HK-2 (cell line): Measurements from ENCODE around the gene SIRPA.

Experiments used
- DNase-seq: peaks from one replicate; pipeline ENCODE4 v3.0.0-alpha.2; 2018; ENCODE audit not compliant: unreplicated experiment

The SIRPA gene

GRCh38 chr20:1894951-1895673 lies at the start of gene SIRPA:
Gene SIRPA, plus strand, starts transcription at chr20:1895407. Its CDS starts 41 bp downstream, at chr20:1895448.
- peak; percentile 79 for DNase-seq

DNA sequence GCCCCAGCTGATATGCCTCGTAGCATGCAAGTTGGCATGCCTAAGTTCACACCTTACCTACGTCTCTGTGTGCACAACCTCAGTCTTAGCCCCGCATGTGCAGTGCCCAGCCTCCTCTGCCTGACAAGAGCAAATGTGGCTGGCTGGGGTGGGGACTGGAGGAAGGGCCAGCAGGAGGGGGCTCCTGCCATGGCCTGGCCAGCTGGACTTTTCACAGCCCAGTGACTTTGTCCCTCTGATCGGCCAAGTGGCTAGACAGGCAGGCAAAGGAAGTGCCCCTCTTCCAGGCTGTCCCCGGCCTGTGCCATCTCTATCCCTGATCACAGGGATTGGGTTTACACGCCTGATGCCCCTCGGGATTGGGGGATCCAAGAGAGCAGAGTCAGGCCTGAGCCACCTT lies 49.5 kb upstream of the SIRPA start:
- no peak for DNase-seq

DNA sequence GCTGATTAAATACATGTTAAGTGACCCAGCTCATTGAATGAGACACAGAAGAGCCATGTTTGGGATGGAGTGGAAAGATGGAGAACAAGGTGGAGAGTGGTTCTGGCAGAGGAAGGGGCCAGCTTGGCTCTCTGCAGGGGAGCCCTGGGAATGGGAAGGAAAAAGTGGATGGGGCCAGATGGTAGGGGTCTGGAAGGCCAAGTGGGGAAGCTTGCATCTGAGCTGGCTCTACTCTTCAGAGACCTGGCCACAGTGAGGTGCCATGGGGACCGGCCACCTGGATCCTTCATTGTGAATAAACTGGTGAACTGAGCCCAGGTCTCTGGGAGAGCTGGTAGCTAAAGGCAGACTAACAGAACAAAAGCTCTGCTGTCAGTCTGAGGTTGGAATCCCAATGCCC lies 48.9 kb upstream of the SIRPA start:
- no peak for DNase-seq

- DNase-seq, result no peak
Observed at GRCh38 chr20:1846876-1847275, 48.3 kb upstream of the SIRPA start.

DNA sequence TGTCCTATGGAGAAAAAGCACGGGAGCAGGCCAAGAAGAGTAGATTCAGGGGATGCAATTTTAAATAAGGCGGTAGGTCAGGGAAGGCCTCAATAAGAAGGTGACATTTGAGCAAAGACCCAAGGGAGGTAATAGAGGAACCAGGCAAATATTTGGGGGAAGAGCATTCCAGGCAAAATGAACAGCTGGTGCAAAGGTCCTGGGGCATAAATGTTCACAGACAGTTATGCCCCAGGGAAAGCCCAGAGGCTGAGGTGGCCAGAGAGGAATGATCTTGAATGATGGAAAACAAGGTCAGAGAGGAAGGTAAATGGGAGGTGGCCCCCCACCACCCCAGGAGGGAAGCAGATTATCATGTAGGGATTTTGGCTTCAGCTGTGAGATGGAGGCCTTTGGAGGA lies 47.4 kb upstream of the SIRPA start:
- no peak for DNase-seq

- no peak for DNase-seq
Observed at GRCh38 chr20:1848373-1848772, 46.8 kb upstream of the SIRPA start.

GRCh38 chr20:1851396-1851795 lies 43.8 kb upstream of the SIRPA start:
- DNase-seq, result no peak

GRCh38 chr20:1853473-1853872 lies 41.7 kb upstream of the SIRPA start:
- DNase-seq, result no peak

DNA sequence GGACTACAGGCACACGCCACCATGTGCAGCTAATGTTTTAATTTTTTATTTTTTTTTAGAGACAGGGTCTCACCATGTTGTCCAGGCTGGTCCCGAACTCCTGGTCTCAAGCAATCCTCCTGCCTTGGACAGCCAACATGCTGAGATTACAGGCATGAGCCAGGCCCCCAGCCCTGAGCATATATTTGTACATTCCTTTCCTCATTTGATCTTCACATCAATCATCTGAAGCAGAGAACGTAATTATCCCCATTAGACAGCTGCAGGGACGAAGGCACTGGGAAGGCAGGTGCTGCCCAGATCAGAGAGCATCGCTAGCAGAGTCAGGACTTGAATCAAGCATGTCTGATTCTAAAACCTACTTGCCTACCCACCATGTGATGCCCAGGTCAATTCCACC lies 41.0 kb upstream of the SIRPA start:
- no peak for DNase-seq

GRCh38 chr20:1855109-1855508 lies 40.1 kb upstream of the SIRPA start:
- DNase-seq, result no peak

DNA sequence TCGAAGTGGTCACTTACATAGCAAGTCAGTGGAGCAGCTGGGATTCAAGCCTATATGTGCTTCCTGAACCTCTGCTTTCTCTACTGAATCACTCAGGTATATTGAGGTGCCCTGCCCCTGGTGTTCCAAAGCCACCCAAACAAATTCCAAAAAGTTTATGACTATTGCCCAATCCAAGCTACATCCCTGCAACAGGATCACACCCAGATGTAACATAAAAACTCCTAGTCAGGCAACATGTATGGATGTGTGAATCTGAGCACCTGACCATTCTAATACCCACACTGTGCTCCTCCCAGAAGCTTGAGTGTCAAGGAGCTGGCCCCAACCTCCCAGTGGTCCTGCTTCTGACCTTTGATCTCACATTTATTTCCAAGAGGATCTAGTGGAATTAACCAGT lies 39.5 kb upstream of the SIRPA start:
- DNase-seq, result no peak

GRCh38 chr20:1856424-1856823 lies 38.8 kb upstream of the SIRPA start:
- DNase-seq, result no peak

DNA sequence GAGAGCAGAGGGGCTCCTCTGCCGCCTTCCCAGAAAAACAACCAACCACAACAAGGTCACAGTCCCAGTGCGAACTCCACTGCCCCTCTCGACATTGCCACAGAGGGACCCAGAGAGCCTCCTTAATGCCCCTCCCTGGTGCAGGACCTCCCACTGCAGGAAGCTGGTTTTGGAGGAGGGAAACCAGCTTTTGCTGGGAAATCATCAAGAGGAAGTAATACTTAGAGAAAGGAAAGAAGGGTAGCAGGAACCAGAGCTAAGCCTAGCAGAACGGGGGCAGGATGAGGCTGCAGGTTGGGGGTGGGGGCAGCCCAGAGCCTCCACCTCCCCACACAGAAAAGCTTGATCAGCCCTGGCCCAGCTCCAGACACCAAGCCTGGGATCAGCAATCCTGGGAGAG lies 37.7 kb upstream of the SIRPA start:
- DNase-seq, result no peak

DNA sequence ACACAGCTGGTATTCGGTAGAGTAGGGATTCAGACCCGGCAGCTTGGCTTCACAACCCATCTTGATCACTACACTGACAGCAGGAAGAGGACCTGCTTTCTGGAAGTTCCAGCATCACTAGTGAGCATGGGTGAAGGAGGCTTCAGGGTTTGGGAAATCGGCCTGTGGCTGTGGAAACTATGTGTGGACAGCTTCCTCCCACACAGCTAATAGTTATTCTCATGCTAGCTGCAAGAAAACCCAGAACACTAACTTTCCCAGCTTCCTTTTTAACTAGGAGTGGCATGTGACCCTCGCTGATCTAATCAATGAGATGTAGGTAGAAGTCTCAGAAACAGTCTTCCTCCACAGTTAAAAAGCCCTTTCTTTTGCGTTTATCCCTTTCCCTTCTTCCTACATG lies 36.3 kb upstream of the SIRPA start:
- DNase-seq, result no peak

- no peak for DNase-seq
Observed at GRCh38 chr20:1860446-1860845, 34.8 kb upstream of the SIRPA start.

DNA sequence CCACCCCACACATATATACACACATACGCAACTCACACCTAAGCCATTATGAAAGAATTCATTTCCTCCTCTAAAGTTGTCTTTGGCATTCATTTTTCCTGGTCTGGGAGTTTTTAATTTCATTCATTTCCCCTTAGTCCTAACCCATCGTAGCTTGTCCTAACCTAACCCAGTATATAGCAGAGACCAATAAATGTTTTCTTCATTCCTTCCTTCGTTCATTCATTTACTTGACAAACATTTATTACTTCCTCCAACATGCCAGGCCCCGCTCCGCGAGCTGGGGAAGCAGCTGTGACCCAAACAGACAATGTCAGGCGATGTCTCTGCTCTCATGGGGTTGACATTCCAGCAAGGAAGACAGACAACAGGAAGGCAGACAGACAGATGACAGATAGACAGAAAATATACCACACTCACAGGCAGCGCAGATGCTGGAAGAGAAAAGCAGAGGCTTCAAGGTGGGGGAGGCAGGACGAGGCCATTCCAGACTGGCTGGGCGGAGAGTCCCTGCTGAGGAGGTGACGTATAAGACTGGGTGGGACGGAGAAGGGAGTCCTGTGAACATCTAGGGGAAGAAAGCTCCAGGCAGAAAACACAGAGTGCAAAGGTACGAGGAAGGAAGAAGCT lies 33.7 kb upstream of the SIRPA start:
- no peak for DNase-seq

GRCh38 chr20:1861996-1862662 lies 33.1 kb upstream of the SIRPA start:
- no peak for DNase-seq

- no peak for DNase-seq
Observed at GRCh38 chr20:1862663-1863053, 32.5 kb upstream of the SIRPA start.

GRCh38 chr20:1863296-1863695 lies 31.9 kb upstream of the SIRPA start:
- DNase-seq, result no peak

DNA sequence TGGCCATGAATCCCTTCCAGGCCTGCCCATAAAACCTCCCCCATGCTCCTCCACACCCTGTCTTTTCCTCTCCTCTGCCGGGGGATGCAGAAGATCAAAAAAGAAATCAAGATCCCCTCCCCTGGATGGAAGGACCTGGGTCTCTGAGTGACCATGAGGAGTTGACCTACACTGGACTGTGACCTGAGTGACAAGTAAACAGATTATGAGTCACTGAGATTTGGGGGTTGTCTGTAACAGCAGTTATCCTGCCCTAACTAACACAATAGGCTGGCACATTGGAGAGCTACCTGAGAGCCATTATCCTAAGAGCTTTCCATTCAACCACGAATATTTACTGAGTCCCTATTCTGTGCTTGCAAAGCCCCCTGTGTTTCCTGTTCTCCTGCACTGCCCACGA lies 28.4 kb upstream of the SIRPA start:
- DNase-seq, result no peak

DNA sequence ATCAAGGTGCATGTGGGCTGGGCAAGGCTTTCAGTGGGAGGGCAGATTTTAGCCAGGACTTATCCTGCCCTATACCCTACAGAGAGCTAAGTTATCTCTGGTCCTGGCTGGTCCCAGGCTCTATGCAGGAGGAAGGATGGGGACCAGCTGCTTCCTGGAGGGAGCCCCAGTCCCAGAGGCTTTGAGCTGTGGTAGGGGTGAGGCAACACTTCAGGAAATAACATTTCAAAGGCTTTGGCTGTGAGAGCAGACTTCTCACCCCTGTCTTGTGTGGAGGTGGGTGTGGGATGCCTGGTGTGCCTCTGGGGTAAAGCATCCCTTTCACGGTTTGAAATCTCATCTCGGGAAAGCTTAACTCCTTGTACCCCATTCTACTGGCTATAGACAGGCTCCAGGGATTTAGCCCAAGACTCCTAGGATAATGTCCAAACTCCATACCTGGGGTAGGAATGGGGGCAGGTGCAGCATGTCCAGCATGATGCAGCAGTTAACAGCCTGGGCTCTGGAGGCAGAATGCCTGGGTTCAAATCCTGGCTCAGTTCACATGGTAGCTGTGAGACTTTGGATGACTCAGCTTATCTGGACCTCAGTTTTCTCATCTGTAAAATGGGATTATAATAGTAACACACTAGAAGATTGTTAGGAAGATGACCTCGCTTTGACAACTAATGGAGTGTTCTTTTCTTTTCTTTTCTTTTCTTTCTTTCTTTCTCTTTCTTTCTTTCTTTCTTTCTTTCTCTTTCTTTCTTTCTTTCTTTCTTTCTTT lies 27.5 kb upstream of the SIRPA start:
- DNase-seq, result no peak

GRCh38 chr20:1868856-1869255 lies 26.4 kb upstream of the SIRPA start:
- no peak for DNase-seq

- no peak for DNase-seq
Observed at GRCh38 chr20:1870323-1870722, 24.9 kb upstream of the SIRPA start.
